GM12874 (cell line): ENCODE results near the gene MSI1.

ENCODE experiments used
- CTCF ChIP-seq: IDR thresholded peaks from 2 replicates; pipeline ENCODE4 v1.5.1; 2011; ENCODE audit warnings: low read depth, mild to moderate bottlenecking, control low read depth, low read length, moderate library complexity; ENCODE audit not compliant: insufficient read depth

Gene MSI1

DNA sequence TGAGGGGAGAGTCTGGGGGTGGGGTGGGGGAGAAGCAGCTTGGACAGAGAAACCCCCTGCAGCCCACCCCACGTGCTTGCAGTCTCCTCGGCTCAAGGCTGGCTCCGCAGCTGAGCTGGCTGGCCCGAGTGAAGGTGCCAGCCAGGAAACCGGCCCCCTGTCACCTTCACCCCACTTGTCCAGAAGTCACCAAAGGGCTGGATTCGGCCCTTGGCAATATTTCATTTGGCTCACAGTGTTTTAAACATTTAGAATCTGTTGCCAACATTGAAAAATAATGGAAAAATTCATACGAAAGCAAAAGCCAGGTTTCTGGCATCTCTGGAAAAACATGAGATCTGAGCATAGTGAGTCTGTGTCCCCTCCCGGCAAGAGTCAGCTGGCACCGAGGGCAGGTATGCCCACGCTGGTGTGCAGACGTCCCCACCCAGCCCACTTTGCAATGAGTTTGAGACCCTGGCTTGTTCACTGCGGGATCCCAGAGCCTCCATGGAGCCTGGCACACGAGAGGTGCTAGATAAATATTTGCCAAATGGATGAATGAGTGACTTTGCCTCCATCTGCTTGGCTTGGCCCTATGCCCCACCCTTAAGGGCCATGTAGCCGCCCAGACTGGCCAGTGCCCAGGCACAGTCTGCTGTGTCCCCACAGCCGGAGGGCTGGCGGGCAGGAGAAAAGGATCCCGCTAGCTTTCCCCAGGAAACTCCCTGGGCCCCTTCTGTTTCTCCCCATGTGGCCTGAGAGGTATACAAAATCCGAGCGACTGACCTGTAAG, 18.2 kb downstream of the MSI1 start:
- no peak for TF ChIP-seq CTCF

DNA sequence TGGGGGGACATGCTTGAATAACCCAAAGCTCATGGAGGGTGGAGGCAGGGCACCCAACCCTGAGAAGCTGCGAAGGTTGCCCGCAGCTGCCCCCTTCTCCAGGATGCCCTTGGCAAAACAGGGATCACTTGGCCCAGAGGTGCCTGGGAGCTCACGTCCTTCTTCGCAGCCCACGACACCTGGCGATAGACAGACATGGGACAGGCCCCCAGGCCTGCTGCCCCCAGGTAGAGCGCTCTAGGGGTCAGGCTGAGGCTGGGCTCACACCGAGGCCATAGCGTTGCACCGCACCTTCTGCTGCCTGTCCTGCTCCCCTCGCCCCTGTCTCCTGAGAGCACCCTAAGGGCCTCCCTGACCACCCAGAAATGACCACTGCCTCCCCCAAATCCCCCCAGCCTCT, 21.2 kb downstream of the MSI1 start:
- no peak for TF ChIP-seq CTCF

DNA sequence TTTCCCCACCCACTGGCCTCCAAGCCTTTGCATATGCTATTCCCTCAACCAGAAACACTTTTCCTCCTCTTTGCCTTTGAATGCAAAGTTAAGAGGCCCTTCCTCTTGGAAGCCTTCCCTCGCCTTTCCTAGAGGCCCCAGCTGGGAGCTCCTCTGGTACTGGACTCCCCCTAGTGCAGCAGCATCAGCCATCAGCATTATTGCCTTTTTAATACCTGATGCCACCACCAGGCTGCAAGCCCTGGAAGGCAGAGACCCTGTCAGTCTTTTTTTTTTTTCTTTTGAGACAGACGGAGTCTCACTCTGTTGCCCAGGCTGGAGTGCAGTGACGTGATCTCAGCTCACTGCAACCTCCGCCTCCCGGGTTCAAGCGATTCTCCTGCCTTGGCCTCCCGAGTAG, 22.3 kb downstream of the MSI1 start:
- 0 out of 2 replicates have a peak, but pooled peaks have one; percentile 4 for TF ChIP-seq CTCF

GRCh38 chr12:120346031-120346430, 22.9 kb downstream of the MSI1 start:
- TF ChIP-seq CTCF: no peak

GRCh38 chr12:120343692-120344091, 25.3 kb downstream of the MSI1 start:
- TF ChIP-seq CTCF: no peak

- TF ChIP-seq CTCF: no peak
These were observed 25.9 kb downstream of the MSI1 start for GRCh38 chr12:120343039-120343537.

DNA sequence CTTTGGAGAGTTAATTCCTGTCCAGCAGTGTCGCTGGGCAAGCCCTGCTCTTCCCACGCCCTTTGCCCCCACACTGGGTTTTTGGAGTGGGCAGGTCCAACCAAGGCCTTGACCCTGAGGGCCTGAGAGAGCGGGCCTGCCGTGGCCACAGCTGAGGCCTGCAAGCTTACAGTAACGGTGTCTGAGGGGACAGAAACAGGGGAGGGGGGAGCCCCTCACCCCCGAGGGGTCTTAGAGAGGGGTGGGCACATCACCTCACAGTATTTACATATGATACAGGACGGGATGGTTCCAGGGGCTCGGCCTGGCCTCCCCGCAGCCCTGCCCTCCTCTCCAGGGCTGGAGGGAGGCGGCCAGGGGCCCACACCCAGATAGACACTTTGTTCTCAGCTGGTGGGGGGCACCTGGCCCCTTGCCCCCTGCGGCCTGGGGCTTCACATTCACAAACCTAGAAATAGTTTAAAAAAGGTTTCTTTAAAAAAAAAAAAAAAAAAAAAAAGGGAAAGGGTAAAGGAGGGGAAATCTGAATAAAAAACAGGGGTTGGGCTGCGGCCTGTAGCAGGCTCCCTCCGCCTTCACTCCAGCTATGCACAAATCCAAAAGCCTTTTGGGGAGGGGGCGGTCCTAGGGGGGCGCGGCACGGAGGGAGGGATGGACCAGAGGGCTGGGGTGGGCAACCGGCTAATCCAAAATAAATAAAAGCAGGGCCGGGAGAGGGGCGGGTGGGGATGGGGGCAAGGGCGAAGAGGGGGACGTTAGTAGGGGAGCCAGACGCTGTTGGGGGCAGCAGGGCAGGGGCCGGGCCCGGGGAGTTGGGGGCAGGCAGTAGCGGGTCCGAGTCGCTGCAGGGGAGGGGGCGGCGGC, 26.6 kb downstream of the MSI1 start:
- TF ChIP-seq CTCF: no peak
